CD4-positive, CD25-positive, alpha-beta regulatory T cell (primary cell): Measurements from ENCODE around the gene RAB18. TPM values are rescaled to one million over a fixed set of nuclear protein-coding genes. Genes with fewer than 3 reads are reported as not detected.

Experiments
- ATAC-seq, 2 donors: fragments of 150-1000 bp; cut with Tn5 transposase; one replicate each; pipeline ENCODE4 v1.10.0; 2021; ENCODE audit warnings: low read depth in 2 of 2, moderate number of reproducible peaks in 2 of 2, moderate library complexity in 1 of 2
- DNase-seq, 3 donors: peaks; one replicate each; pipeline versions ENCODE4 v3.0.0 to v3.0.0-alpha.2; 2012 to 2022; ENCODE audit warnings: mixed read lengths in 1 of 3
- H3K27ac ChIP-seq: one replicate; pipeline ENCODE4 v1.7.0; 2013; ENCODE audit warnings: mild to moderate bottlenecking, low read length; ENCODE audit not compliant: insufficient read depth, poor library complexity, severe bottlenecking
- H3K27me3 ChIP-seq: one replicate; pipeline ENCODE4 v1.7.0; 2013; ENCODE audit warnings: low read length; ENCODE audit not compliant: control insufficient read depth, insufficient read depth
- H3K36me3 ChIP-seq: one replicate; pipeline ENCODE4 v1.7.0; 2013; ENCODE audit warnings: mild to moderate bottlenecking, low read length, moderate library complexity; ENCODE audit not compliant: control insufficient read depth, insufficient read depth
- H3K4me1 ChIP-seq: 2 replicates; pipeline ENCODE4 v1.7.0; 2013; ENCODE audit warnings: mild to moderate bottlenecking, low read length; ENCODE audit not compliant: insufficient read depth, control insufficient read depth, poor library complexity, severe bottlenecking
- H3K4me3 ChIP-seq: one replicate; pipeline ENCODE4 v1.7.0; 2013; ENCODE audit warnings: low read depth, mild to moderate bottlenecking, low read length, moderate library complexity
- H3K9me3 ChIP-seq, 2 experiments: 1 replicate in 1 of 2; 2 replicates in 1 of 2; pipeline ENCODE4 v1.7.0; 2013; ENCODE audit warnings: low read length in 2 of 2, mild to moderate bottlenecking in 1 of 2, moderate library complexity in 1 of 2; ENCODE audit not compliant: control insufficient read depth in 2 of 2
- H3K27ac Mint-ChIP-seq, 3 donors: one replicate each; pipeline ENCODE4 v1.8.0; 2020 to 2022; ENCODE audit warnings: mild to moderate bottlenecking in 3 of 3, mixed read lengths in 3 of 3, moderate library complexity in 2 of 3
- H3K27me3 Mint-ChIP-seq: one replicate; pipeline ENCODE4 v1.8.0; 2022; ENCODE audit warnings: mild to moderate bottlenecking, mixed read lengths
- H3K36me3 Mint-ChIP-seq: one replicate; pipeline ENCODE4 v1.8.0; 2020; ENCODE audit warnings: mixed read lengths
- H3K4me1 Mint-ChIP-seq, 4 donors: one replicate each; pipeline ENCODE4 v1.8.0; 2020 to 2022; ENCODE audit warnings: mixed read lengths in 4 of 4, mild to moderate bottlenecking in 1 of 4
- H3K4me3 Mint-ChIP-seq, 4 donors: one replicate each; pipeline ENCODE4 v1.8.0; 2020 to 2022; ENCODE audit warnings: mild to moderate bottlenecking in 4 of 4, mixed read lengths in 4 of 4, moderate library complexity in 3 of 4
- H3K9me3 Mint-ChIP-seq, 7 donors: one replicate each; pipeline ENCODE4 v1.8.0; 2020 to 2022; ENCODE audit warnings: mixed read lengths in 7 of 7, mild to moderate bottlenecking in 3 of 7, moderate library complexity in 2 of 7
- polyA plus RNA-seq, 4 donors: library from polyadenylated mRNA; unstranded; fragments of 300-500 nt; fragmentation: Illumina TruSeq; gene quantifications; one replicate each; pipeline ENCODE4 v1.2.3, GENCODE V29; 2021
- total RNA-seq: library from RNA; stranded (reverse); gene quantifications from one replicate; pipeline ENCODE4 v1.2.3, GENCODE V29; 2022

Gene RAB18
- total and polyA plus RNA-seq, 5 donors from 2014 or later: 73.4 to 110 (median 84.3) TPM

DNA sequence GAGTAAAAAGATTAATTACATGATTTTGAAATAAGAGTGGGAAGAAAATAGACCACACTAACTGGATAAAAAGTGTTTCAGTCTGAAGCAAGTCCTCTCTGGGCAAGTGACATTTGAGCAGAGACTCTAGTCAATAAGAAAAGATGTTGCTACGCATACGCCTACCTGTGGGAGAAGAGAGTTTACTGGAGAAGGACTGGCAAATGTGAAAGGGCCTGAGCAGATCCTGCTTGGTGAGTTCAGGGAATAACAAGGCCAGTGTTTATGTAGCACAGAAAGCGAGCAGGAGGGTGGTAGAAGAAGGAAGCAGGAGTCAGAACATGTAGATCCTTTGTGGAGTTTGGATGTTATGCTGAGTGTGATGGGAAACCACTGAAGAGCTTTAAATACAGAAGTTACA is 43.4 kb downstream of the RAB18 start:
- no peaks in the 10 kb centered on the region for H3K27me3 Mint-ChIP-seq
- H3K9me3 ChIP-seq: no peaks in the 10 kb centered on the region
- H3K9me3 Mint-ChIP-seq: peaks cover 0 to 3% (median 0%) of the 10 kb centered on the region in 7 donors
- H3K27ac Mint-ChIP-seq: peak overlapping the region in 1 of 3 donors; percentile 29
- H3K4me1 ChIP-seq: peaks cover under 1% of the 10 kb centered on the region
- peaks cover 20% of the 10 kb centered on the region for H3K36me3 Mint-ChIP-seq
- peaks cover 5 to 18% (median 9%) of the 10 kb centered on the region in 4 donors for H3K4me1 Mint-ChIP-seq
- H3K27me3 ChIP-seq: no peaks in the 10 kb centered on the region
- DNase-seq: no peak
- H3K4me3 ChIP-seq: no peak overlapping the region
- ATAC-seq: no peak
- no peak overlapping the region for H3K4me3 Mint-ChIP-seq
- no peak overlapping the region for H3K27ac ChIP-seq
- peaks cover 12% of the 10 kb centered on the region for H3K36me3 ChIP-seq

DNA sequence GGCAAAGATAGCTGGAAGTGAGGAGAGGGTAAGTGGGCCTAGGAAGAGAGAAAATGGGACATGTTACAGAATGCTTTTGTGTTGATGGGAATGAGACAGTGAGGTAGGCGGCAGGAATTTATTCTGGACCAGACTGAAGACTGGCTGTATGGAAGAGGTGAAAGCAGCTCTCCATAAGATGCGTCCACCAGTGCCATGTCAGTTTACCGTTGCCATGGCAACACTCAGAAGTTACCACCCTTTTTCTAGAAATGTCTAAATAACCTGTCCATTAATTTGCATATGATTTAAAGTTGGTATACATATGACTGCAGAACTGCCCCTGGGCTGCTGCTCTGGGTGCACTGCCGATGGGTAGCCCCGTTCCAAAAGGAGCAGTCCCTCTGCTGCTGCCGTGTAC is 46.7 kb downstream of the RAB18 start:
- peaks cover 8% of the 10 kb centered on the region for H3K36me3 Mint-ChIP-seq
- H3K9me3 Mint-ChIP-seq: peaks cover 0 to 3% (median 0%) of the 10 kb centered on the region in 7 donors
- DNase-seq (no peak), ATAC-seq (no peak)
- H3K27ac ChIP-seq: no peak overlapping the region
- no peak overlapping the region for H3K27ac Mint-ChIP-seq
- peaks cover 2% of the 10 kb centered on the region for H3K36me3 ChIP-seq
- no peaks in the 10 kb centered on the region for H3K27me3 ChIP-seq
- no peaks in the 10 kb centered on the region for H3K9me3 ChIP-seq
- H3K4me1 ChIP-seq: no peaks in the 10 kb centered on the region
- H3K4me3 Mint-ChIP-seq: no peak overlapping the region
- no peaks in the 10 kb centered on the region for H3K27me3 Mint-ChIP-seq
- H3K4me1 Mint-ChIP-seq: peaks cover 0 to 6% (median 0%) of the 10 kb centered on the region in 4 donors
- no peak overlapping the region for H3K4me3 ChIP-seq

DNA sequence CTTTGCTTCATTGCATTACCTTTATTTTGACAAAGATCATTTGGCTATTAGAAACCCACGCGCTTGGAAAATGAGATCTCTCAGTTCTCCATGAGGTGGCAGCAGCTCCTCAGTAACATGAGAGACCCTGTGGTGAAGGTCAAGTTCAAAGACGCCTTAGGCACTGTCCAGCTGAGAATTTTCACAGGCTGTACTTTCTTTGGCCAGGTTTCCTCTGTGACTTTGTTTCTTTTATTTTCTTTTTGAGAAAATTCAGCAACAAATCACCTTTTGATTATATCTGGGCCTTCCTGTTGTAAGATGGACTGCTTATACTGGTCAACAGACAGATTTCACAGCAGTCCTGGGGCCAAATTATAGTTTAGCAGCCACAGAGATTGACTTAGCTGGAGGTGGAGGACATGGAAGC is 54.5 kb downstream of the RAB18 start:
- H3K27me3 Mint-ChIP-seq: peaks cover 7% of the 10 kb centered on the region
- H3K4me1 Mint-ChIP-seq: no peaks in the 10 kb centered on the region
- DNase-seq (peak in 1 of 3 donors; percentile 48), ATAC-seq (no peak)
- Histone ChIP-seq H3K4me1 (no peaks in the 10 kb centered on the region), H3K27ac (no peak overlapping the region), H3K4me3 (no peak overlapping the region), H3K27me3 (no peaks in the 10 kb centered on the region), H3K9me3 (no peaks in the 10 kb centered on the region), H3K36me3 (no peaks in the 10 kb centered on the region)
- H3K27ac Mint-ChIP-seq: no peak overlapping the region
- H3K9me3 Mint-ChIP-seq: no peaks in the 10 kb centered on the region
- no peaks in the 10 kb centered on the region for H3K36me3 Mint-ChIP-seq
- H3K4me3 Mint-ChIP-seq: no peak overlapping the region

DNA sequence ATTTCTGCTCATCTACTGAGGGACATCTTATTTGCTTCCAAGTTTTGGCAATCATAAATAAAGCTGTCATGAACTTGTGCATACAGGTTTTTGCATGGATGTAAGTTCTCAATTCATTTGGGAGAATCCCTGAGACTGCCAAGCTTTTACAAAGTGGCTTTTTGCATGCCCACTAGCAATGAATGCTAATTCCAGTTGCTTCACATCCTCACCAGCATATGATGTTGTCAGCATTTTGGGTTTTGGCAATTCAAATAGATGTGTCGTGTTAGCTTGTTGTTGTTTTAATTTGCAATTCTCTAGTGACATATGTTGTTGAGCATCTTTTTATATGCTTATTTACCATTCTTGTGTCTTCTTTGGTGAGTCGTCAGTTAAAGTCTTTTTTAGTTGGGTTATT is 57.2 kb downstream of the RAB18 start:
- no peak overlapping the region for H3K4me3 ChIP-seq
- ATAC-seq: no peak
- peaks cover 0 to 1% (median 0%) of the 10 kb centered on the region in 7 donors for H3K9me3 Mint-ChIP-seq
- peaks cover under 1% of the 10 kb centered on the region for H3K36me3 Mint-ChIP-seq
- no peaks in the 10 kb centered on the region for H3K4me1 ChIP-seq
- no peaks in the 10 kb centered on the region for H3K27me3 ChIP-seq
- H3K27me3 Mint-ChIP-seq: peaks cover 13% of the 10 kb centered on the region
- no peak overlapping the region for H3K27ac Mint-ChIP-seq
- no peak for DNase-seq
- peaks cover 8 to 12% (median 10%) of the 10 kb centered on the region in 4 donors for H3K4me1 Mint-ChIP-seq
- H3K4me3 Mint-ChIP-seq: no peak overlapping the region
- H3K9me3 ChIP-seq: no peaks in the 10 kb centered on the region
- H3K36me3 ChIP-seq: no peaks in the 10 kb centered on the region
- no peak overlapping the region for H3K27ac ChIP-seq

DNA sequence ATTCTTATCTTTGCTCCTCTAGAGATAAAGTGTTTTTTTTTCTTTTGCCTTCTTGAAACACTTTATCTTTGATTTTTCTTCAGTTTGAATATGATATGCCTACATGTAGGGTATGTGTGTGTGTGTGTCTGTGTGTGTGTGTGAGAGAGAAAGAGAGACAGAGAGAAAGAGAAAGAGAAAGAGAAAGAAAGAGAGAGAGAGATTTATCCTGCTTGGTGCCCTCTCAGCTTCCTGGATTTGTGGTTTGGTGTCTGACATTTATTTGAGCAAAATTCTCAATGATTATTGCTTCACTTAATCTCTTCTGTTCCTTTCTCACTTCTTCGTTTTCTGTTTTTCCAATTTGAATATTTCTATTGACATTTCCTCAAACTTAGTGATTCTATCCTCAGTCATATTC is 60.3 kb downstream of the RAB18 start:
- H3K4me1 ChIP-seq: no peaks in the 10 kb centered on the region
- H3K27ac ChIP-seq: no peak overlapping the region
- Mint-ChIP-seq H3K9me3 (peaks cover 0 to 1% (median 0%) of the 10 kb centered on the region in 7 donors), H3K36me3 (peaks cover 4% of the 10 kb centered on the region), H3K4me3 (peak overlapping the region in 1 of 4 donors; percentile 28), H3K27me3 (peaks cover 17% of the 10 kb centered on the region), H3K27ac (no peak overlapping the region), H3K4me1 (peaks cover 8 to 12% (median 10%) of the 10 kb centered on the region in 4 donors)
- H3K27me3 ChIP-seq: no peaks in the 10 kb centered on the region
- no peak for ATAC-seq
- H3K4me3 ChIP-seq: no peak overlapping the region
- H3K36me3 ChIP-seq: no peaks in the 10 kb centered on the region
- peak in 1 of 3 donors; percentile 43 for DNase-seq
- H3K9me3 ChIP-seq: no peaks in the 10 kb centered on the region

DNA sequence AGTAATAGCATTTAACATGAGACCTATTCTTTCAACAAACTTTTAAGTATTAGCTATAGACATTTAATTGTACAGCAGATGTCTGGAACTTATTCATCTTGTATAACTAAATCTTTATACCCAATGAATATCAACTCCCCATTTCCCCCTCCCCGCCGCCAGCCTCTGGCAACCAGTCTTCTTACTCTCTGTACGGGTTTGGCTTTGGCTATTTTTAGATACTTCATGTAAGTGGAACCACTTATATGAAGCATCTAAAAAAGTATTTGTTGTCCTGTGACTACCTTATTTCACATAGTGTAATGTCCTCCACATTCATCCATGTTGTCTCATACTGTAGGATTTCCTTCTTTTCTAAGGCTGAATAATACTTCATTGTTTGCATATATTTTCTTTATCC is 60.8 kb downstream of the RAB18 start:
- Mint-ChIP-seq H3K27ac (no peak overlapping the region), H3K27me3 (peaks cover 17% of the 10 kb centered on the region), H3K9me3 (peaks cover 0 to 2% (median 0%) of the 10 kb centered on the region in 7 donors), H3K36me3 (peaks cover 4% of the 10 kb centered on the region), H3K4me1 (peaks cover 8 to 12% (median 10%) of the 10 kb centered on the region in 4 donors), H3K4me3 (no peak overlapping the region)
- no peaks in the 10 kb centered on the region for H3K9me3 ChIP-seq
- H3K27me3 ChIP-seq: no peaks in the 10 kb centered on the region
- no peak overlapping the region for H3K4me3 ChIP-seq
- H3K27ac ChIP-seq: no peak overlapping the region
- no peaks in the 10 kb centered on the region for H3K36me3 ChIP-seq
- no peaks in the 10 kb centered on the region for H3K4me1 ChIP-seq
- DNase-seq (no peak), ATAC-seq (no peak)

DNA sequence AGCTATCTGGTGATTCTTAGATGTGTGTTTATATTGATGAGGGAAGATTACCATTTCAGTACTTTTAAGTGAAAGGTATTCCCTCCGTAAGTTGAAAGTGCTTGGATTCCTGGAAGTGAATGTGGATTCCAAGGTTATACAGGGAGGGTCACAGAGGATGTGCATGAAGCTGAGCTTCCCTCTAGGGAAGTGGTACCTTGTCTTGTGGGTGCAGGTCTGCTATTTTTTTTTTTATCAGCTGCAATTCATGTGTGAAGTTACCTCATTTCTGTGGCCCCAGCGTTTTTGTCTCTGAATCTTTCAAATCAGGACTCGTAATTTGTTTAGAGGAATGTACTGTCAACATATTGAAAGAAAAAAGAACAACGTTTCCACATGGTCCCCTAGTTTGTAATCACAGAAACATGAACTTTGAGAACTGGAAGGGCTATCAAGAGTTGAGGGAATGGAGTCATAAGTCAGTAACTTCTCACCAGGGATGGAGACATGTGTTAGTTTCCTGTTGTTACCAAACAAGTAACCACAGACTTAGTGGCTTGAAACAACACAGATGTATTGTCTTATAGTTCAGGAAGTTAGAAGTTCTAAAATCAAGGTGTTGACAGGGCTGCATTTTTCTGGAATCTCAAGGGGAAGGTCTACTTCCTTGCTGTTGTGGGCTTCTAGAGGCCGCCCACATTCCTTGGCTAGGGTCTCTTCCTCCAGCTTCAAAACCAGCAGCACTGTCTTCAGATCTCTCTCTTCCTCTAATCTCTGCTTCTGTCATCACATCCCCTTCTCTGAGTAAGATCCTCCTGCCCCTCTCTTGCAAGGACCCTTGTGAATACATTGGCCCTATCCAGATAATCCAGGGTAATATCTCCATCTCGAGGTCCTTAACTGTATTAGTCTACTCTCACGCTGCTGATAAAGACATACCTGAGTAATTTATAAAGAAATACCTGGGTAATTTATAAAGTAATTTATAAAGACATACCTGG is 64.4 kb downstream of the RAB18 start:
- Mint-ChIP-seq H3K27ac (no peak overlapping the region), H3K36me3 (peaks cover 4% of the 10 kb centered on the region), H3K4me3 (no peak overlapping the region), H3K27me3 (peaks cover 10% of the 10 kb centered on the region), H3K4me1 (peaks cover 8 to 12% (median 10%) of the 10 kb centered on the region in 4 donors), H3K9me3 (peaks cover 0 to 2% (median 0%) of the 10 kb centered on the region in 7 donors)
- no peak overlapping the region for H3K27ac ChIP-seq
- no peaks in the 10 kb centered on the region for H3K9me3 ChIP-seq
- H3K4me1 ChIP-seq: no peaks in the 10 kb centered on the region
- H3K4me3 ChIP-seq: no peak overlapping the region
- DNase-seq (peak in 1 of 3 donors; percentile 13), ATAC-seq (no peak)
- H3K27me3 ChIP-seq: no peaks in the 10 kb centered on the region
- no peaks in the 10 kb centered on the region for H3K36me3 ChIP-seq
